Heart right ventricle (tissue), 16 donors: ENCODE measurements around the gene RMDN2. TPM values are rescaled to one million over a fixed set of nuclear protein-coding genes. Genes with fewer than 3 reads are reported as not detected.

Source experiments
- ATAC-seq, 8 donors: fragments of 200-7000 bp; cut with Tn5 transposase; one replicate each; pipeline ENCODE4 v1.9.1; 2020; ENCODE audit warnings: mild to moderate bottlenecking in 8 of 8, moderate library complexity in 8 of 8, moderate number of reproducible peaks in 1 of 8
- DNase-seq, 2 donors: peaks; one replicate each; pipeline ENCODE4 v3.0.0-alpha.2; 2020
- H3K27ac ChIP-seq, 10 donors: fragments of 200-600 bp; sonication (generic) in 2 of 10; one replicate each; pipeline versions ENCODE4 v1.5.0 to v1.8.0; 2020 to 2022; ENCODE audit warnings: mild to moderate bottlenecking in 3 of 10
- H3K27me3 ChIP-seq, 7 donors: fragments of 200-600 bp; one replicate each; pipeline ENCODE4 v1.8.0; 2021 to 2022; ENCODE audit warnings: mild to moderate bottlenecking in 2 of 7
- H3K36me3 ChIP-seq, 9 donors: fragments of 200-600 bp; sonication (generic) in 1 of 9; one replicate each; pipeline versions ENCODE4 v1.5.0 to v1.8.0; 2020 to 2022; ENCODE audit warnings: mild to moderate bottlenecking in 2 of 9
- H3K4me1 ChIP-seq, 9 donors: fragments of 200-600 bp; sonication (generic) in 1 of 9; one replicate each; pipeline versions ENCODE4 v1.5.0 to v1.8.0; 2020 to 2022; ENCODE audit warnings: mild to moderate bottlenecking in 4 of 9
- H3K4me3 ChIP-seq, 10 donors: fragments of 200-600 bp; sonication (generic) in 2 of 10; one replicate each; pipeline versions ENCODE4 v1.5.0 to v1.8.0; 2020 to 2022; ENCODE audit warnings: mild to moderate bottlenecking in 7 of 10, moderate library complexity in 2 of 10
- H3K9me3 ChIP-seq, 11 donors: fragments of 200-600 bp in 10 of 11; sonication (generic) in 2 of 11; one replicate each; pipeline versions ENCODE4 v1.5.0 to v1.8.0; 2013 to 2022; ENCODE audit warnings: mild to moderate bottlenecking in 2 of 11, control low read depth in 1 of 11, moderate library complexity in 1 of 11
- CTCF ChIP-seq, 9 donors: fragments of 200-600 bp; sonication (generic) in 2 of 9; IDR thresholded peaks; one replicate each; pipeline versions ENCODE4 v1.5.0 to v1.8.0; 2021 to 2022; ENCODE audit warnings: antibody characterized with exemption in 9 of 9, mild to moderate bottlenecking in 5 of 9, moderate library complexity in 1 of 9
- WGBS, 2 donors: extraction: QIAGEN DNeasy Blood & Tissue Kit; methylation state at CpG; one replicate each; pipeline ENCODE4 v1.1.7; 2013; ENCODE audit warnings: inconsistent platforms in 1 of 2; 5-methylcytosine and 5-hydroxymethylcytosine counted together
- intact Hi-C, 10 donors: fragments of 100-400 bp; cut with DNase I; formaldehyde crosslinking; loops; one replicate each; pipeline versions ENCODE4 v1.11.1 to v1.14.2; 2022
- polyA plus RNA-seq, 2 donors: library from polyadenylated mRNA; stranded (reverse); fragments of 200-250 nt; gene quantifications; one replicate each; pipeline ENCODE4 v1.2.3, GENCODE V29; 2013
- total RNA-seq, 10 donors: library from RNA; stranded (reverse); fragmentation: NEBNext Ultra II Directional in 3 of 10; extraction: Animal tissue kit (Norgen Biotek cat#: 25700) in 3 of 10; gene quantifications; one replicate each; pipeline versions ENCODE4 v1.2.1 to v1.2.4, GENCODE V29; 2021 to 2023
- donor health status: Arrhythmogenic right ventricular cardiomyopathy.
- donor health status: ischemic (EF 13 %, LVEDD 7.1; RV severe dilation, severe dysfunction).
- donor health status: healthy with polysubstance abuse.
- donor health status: DM: no; HTN: yes; CAD: no.
- donor health status: DM: no; HTN: no; CAD: no.
- donor health status: ischemic (EF 25% LVEDD 6.9; RV normal size, moderate dysfunction).
- donor health status: ischemic (EF 25% LVEDD 5.7; RV mildly dilated, moderate dysfunction).
- donor health status: healthy.
- donor health status: DM: yes; HTN: yes; CAD: no.
- donor health status: Ischemic cardiomyopathy.
- donor health status: ischemic (EF 35%, LVEDD 5.7; RV mildly dilated, moderate dysfunction).
- donor health status: nonischemic (EF 11% LVEDD 7.7; RV severe dilation, severe dysfunction).
- donor health status: DM: yes; HTN: yes; CAD: no.
- donor health status: PGD.
- donor health status: ischemic (EF 29% LVEDD 5.4; RV normal size, mild dysfunction).
- donor health status: nonischemic (EF 23%, LVEDD 6.1; RV moderate dilation, normal function).

RMDN2 gene
- total and polyA plus RNA-seq, 12 donors = 2.5 to 8.5 (median 4.9) TPM

DNA sequence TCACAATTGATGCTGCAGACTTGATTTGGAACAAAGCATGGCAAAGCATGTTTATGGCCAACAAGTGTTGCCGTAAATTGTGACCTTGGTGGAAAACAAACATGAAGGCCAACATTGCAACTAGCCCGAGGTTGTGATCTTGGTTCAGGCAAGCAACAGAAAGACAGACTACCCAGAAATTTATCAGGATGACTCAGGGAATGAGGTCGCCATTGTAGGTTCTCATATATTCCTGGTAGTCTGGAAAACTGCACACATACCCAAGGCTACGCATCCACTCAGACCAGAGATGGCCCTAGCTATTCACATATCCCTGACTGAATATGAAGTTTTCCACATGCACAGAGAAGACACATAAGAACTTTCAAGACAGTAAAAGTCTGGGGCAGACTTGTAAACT is 120.7 kb downstream of the RMDN2 start:
- no peaks in the 10 kb centered on the region for H3K36me3 ChIP-seq
- peaks cover 0 to 7% (median 0%) of the 10 kb centered on the region in 7 donors for H3K27me3 ChIP-seq
- DNase-seq (no peak), ATAC-seq (no peak)
- no peaks in the 10 kb centered on the region for H3K4me1 ChIP-seq
- intact Hi-C loops = loop anchor here in 1 of 10 donors (10.0 kb wide), 1 partner anchor 51 kb away; no protein-coding TSS in a partner anchor
- H3K9me3 ChIP-seq = peaks cover 0 to 10% (median 0%) of the 10 kb centered on the region in 11 donors
- WGBS, 2 donors = 90 to 96% methylated on average over 4 of the region's 4 CpGs
- H3K27ac ChIP-seq = no peak overlapping the region
- no peak for TF ChIP-seq CTCF (IDR thresholded peaks at IDR 0.05)
- H3K4me3 ChIP-seq = no peak overlapping the region

GRCh38 chr2:38056216-38056615 is 131.1 kb downstream of the RMDN2 start:
- Histone ChIP-seq H3K4me1 (peaks cover 0 to 6% (median 0%) of the 10 kb centered on the region in 9 donors), H3K27ac (no peak overlapping the region), H3K4me3 (no peak overlapping the region), H3K36me3 (no peaks in the 10 kb centered on the region), H3K9me3 (no peaks in the 10 kb centered on the region), H3K27me3 (no peaks in the 10 kb centered on the region)
- ATAC-seq = no peak
- intact Hi-C loops = no loop called here
- WGBS, 2 donors = 73% methylated on average over 3 of the region's 3 CpGs
- DNase-seq = no peak
- no peak for TF ChIP-seq CTCF (IDR thresholded peaks at IDR 0.05)

- Histone ChIP-seq H3K4me1 (peaks cover 0 to 6% (median 0%) of the 10 kb centered on the region in 9 donors), H3K27ac (no peak overlapping the region), H3K4me3 (no peak overlapping the region), H3K9me3 (no peaks in the 10 kb centered on the region), H3K36me3 (no peaks in the 10 kb centered on the region), H3K27me3 (no peaks in the 10 kb centered on the region)
- no peak for ATAC-seq
- DNase-seq = no peak
- intact Hi-C loops = no loop called here
- 76 to 78% methylated on average over 3 of the region's 3 CpGs for WGBS, 2 donors
- TF ChIP-seq CTCF (IDR thresholded peaks at IDR 0.05) = no peak
These were observed 132.7 kb downstream of the RMDN2 start for GRCh38 chr2:38057651-38058410.

DNA sequence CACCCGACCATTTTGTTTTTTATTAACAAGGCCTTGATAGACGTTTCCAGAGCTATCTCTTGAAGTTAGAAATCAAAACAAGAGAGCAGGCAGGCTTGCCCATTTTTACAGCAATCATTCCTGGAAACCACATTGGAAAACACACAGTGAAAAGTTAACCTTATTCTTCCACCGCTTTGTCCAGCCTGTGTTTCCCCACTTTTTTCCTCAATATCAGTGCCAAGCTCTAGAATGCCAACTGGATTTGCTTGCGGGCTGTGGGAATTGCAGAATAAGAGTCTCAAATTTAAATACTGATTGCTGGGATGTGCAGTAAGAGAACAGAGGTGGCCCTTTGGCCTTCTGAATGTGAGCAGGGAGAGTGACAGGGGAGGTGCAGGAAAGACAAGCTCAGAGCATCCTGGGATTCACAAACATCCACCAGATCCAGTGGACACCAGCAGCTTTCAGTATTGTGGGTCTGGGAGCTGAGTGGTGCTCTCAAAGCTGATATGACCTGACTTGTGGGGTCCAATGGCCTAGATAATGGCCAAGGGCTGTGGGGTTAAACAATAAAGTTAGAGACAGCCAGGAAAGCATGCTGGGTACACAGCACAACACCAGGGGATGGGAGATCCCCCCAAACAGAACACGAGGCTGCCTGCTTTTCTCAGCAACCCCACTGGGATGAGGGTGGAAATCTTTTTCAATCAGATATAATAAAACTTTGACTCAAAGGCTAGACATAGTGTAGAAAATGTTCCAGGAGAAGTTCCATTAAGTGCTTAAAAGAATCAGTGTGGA is 135.3 kb downstream of the RMDN2 start:
- intact Hi-C loops = no loop called here
- ATAC-seq = no peak
- peaks cover 0 to 16% (median 0%) of the 10 kb centered on the region in 9 donors for H3K4me1 ChIP-seq
- no peak for TF ChIP-seq CTCF (IDR thresholded peaks at IDR 0.05)
- peaks cover 0 to 7% (median 0%) of the 10 kb centered on the region in 9 donors for H3K36me3 ChIP-seq
- H3K4me3 ChIP-seq = no peak overlapping the region
- H3K27me3 ChIP-seq = no peaks in the 10 kb centered on the region
- no peaks in the 10 kb centered on the region for H3K9me3 ChIP-seq
- DNase-seq = no peak
- H3K27ac ChIP-seq = no peak overlapping the region
- WGBS, 2 donors = 76 to 80% methylated on average over 5 of the region's 5 CpGs
